Large intestine (tissue), 3 donors: ENCODE measurements around the gene EYS. TPM values are rescaled to one million over a fixed set of nuclear protein-coding genes. Genes with fewer than 3 reads are reported as not detected.
A peak's percentile ranks its signal among the peaks of the same experiment; 100 is the strongest.

Experiments used
- DNase-seq, 2 donors: peaks; one replicate each; pipeline versions ENCODE4 v3.0.0 to v3.0.0-alpha.2; 2013
- H3K27ac ChIP-seq: one replicate; pipeline ENCODE4 v1.5.1; 2013; ENCODE audit warnings: low read length
- H3K27me3 ChIP-seq: 2 replicates; pipeline ENCODE4 v1.6.1; 2013; ENCODE audit warnings: low read length; ENCODE audit not compliant: control insufficient read depth, insufficient read depth
- H3K36me3 ChIP-seq: 2 replicates; pipeline ENCODE4 v1.6.1; 2013; ENCODE audit warnings: low read length; ENCODE audit not compliant: control insufficient read depth, insufficient read depth
- H3K4me1 ChIP-seq: one replicate; pipeline ENCODE4 v1.6.1; 2013; ENCODE audit warnings: low read length; ENCODE audit not compliant: control insufficient read depth, insufficient read depth
- H3K4me3 ChIP-seq: one replicate; pipeline ENCODE4 v1.5.1; 2013; ENCODE audit warnings: low read length
- H3K9me3 ChIP-seq: one replicate; pipeline ENCODE4 v1.6.1; 2013; ENCODE audit warnings: mild to moderate bottlenecking, low read depth, low read length, moderate library complexity; ENCODE audit not compliant: control insufficient read depth
- WGBS: methylation state at CpG from one replicate; pipeline ENCODE4 v1.1.5; 2013; ENCODE audit warnings: low lambda C conversion rate; ENCODE audit not compliant: insufficient coverage; 5-methylcytosine and 5-hydroxymethylcytosine counted together
- polyA plus RNA-seq: library from polyadenylated mRNA; unstranded; fragments of 120-200 nt; gene quantifications from one replicate; pipeline ENCODE4 v1.2.1, GENCODE V29; 2013

Gene EYS
- polyA plus RNA-seq, 1 donor: 0.76 TPM

GRCh38 chr6:63677282-63677681, 2029.7 kb downstream of the EYS start:
- H3K4me3 ChIP-seq: no peak overlapping the region
- DNase-seq: peak; percentile 74 to 90
- peaks cover 19% of the 10 kb centered on the region for H3K36me3 ChIP-seq
- no peaks in the 10 kb centered on the region for H3K9me3 ChIP-seq
- H3K27ac ChIP-seq: peak overlapping the region; percentile 58
- no CpG with 5 or more reads among the region's 1 CpG for WGBS
- H3K27me3 ChIP-seq: no peaks in the 10 kb centered on the region
- peaks cover 23% of the 10 kb centered on the region for H3K4me1 ChIP-seq

- peaks cover 15% of the 10 kb centered on the region for H3K36me3 ChIP-seq
- no peaks in the 10 kb centered on the region for H3K9me3 ChIP-seq
- peak in 1 of 2 donors; percentile 7 for DNase-seq
- H3K4me1 ChIP-seq: peaks cover 23% of the 10 kb centered on the region
- H3K27ac ChIP-seq: peak overlapping the region; percentile 58
- no peaks in the 10 kb centered on the region for H3K27me3 ChIP-seq
- 60% methylated on average over 1 of the region's 3 CpGs for WGBS
- H3K4me3 ChIP-seq: no peak overlapping the region
Observed at GRCh38 chr6:63676412-63677114, 2030.5 kb downstream of the EYS start.

GRCh38 chr6:63675138-63675537, 2031.9 kb downstream of the EYS start:
- Histone ChIP-seq H3K27ac (no peak overlapping the region), H3K36me3 (peaks cover 10% of the 10 kb centered on the region), H3K4me1 (peaks cover 26% of the 10 kb centered on the region), H3K27me3 (no peaks in the 10 kb centered on the region), H3K4me3 (no peak overlapping the region), H3K9me3 (no peaks in the 10 kb centered on the region)
- 88% methylated on average over 1 of the region's 1 CpG for WGBS
- DNase-seq: peak in 1 of 2 donors; percentile 29

GRCh38 chr6:63674635-63675034, 2032.4 kb downstream of the EYS start:
- peaks cover 8% of the 10 kb centered on the region for H3K36me3 ChIP-seq
- no peaks in the 10 kb centered on the region for H3K27me3 ChIP-seq
- no peak overlapping the region for H3K27ac ChIP-seq
- H3K9me3 ChIP-seq: no peaks in the 10 kb centered on the region
- H3K4me3 ChIP-seq: no peak overlapping the region
- peaks cover 26% of the 10 kb centered on the region for H3K4me1 ChIP-seq
- DNase-seq: peak in 1 of 2 donors; percentile 13
- WGBS: no CpG with 5 or more reads among the region's 3 CpGs

GRCh38 chr6:63673692-63674091, 2033.3 kb downstream of the EYS start:
- no peak overlapping the region for H3K27ac ChIP-seq
- no peaks in the 10 kb centered on the region for H3K9me3 ChIP-seq
- no peaks in the 10 kb centered on the region for H3K27me3 ChIP-seq
- peaks cover 26% of the 10 kb centered on the region for H3K4me1 ChIP-seq
- WGBS: 100% methylated on average over 2 of the region's 2 CpGs
- peaks cover 8% of the 10 kb centered on the region for H3K36me3 ChIP-seq
- no peak for DNase-seq
- no peak overlapping the region for H3K4me3 ChIP-seq

GRCh38 chr6:63672582-63673129, 2034.4 kb downstream of the EYS start:
- Histone ChIP-seq H3K27ac (no peak overlapping the region), H3K36me3 (peaks cover 8% of the 10 kb centered on the region), H3K9me3 (no peaks in the 10 kb centered on the region), H3K4me1 (peaks cover 26% of the 10 kb centered on the region), H3K27me3 (no peaks in the 10 kb centered on the region), H3K4me3 (no peak overlapping the region)
- no peak for DNase-seq
- WGBS: 100% methylated on average over 1 of the region's 3 CpGs

- H3K4me1 ChIP-seq: peaks cover 17% of the 10 kb centered on the region
- peaks cover 8% of the 10 kb centered on the region for H3K36me3 ChIP-seq
- WGBS: no CpG with 5 or more reads among the region's 6 CpGs
- DNase-seq: no peak
- no peaks in the 10 kb centered on the region for H3K9me3 ChIP-seq
- H3K27ac ChIP-seq: no peak overlapping the region
- H3K27me3 ChIP-seq: no peaks in the 10 kb centered on the region
- H3K4me3 ChIP-seq: no peak overlapping the region
Observed at GRCh38 chr6:63671098-63671754, 2035.8 kb downstream of the EYS start.
